Endothelial cell of umbilical vein (primary cell): Measurements from ENCODE around the gene RIMS3. TPM values are rescaled to one million over a fixed set of nuclear protein-coding genes. Genes with fewer than 3 reads are reported as not detected.

Source experiments
- BruUV-seq: library from RNA; stranded (reverse); fragments of 400-500 nt; replicated peaks from 2 replicates; lab custom pipeline; 2021; lab: Mats Ljungman, UMichigan
- CTCF ChIA-PET: fragments of 300-600, 350-600 bp; sonication (Branson Sonifier 250); formaldehyde crosslinking; loops from one replicate; lab custom pipeline; 2021; ENCODE audit warnings: antibody characterized with exemption, inconsistent platforms; lab: Charles Lee
- POLR2A ChIA-PET: fragments of 300-600, 350-600 bp; sonication (Branson Sonifier 250); formaldehyde crosslinking; loops from one replicate; lab custom pipeline; 2021; ENCODE audit warnings: antibody characterized with exemption, inconsistent platforms; lab: Charles Lee
- DNase-seq: peaks from one replicate; pipeline ENCODE4 v3.0.0-alpha.2; 2011; ENCODE audit warnings: low read depth, low spot score
- FAIRE-seq: peaks from 2 replicates; lab custom pipeline; 2011; peaks lifted over from hg19 to GRCh38; lab: Jason Lieb, UNC
- H2AFZ ChIP-seq: 2 replicates; pipeline ENCODE4 v1.6.0; 2012; ENCODE audit warnings: low read depth, low read length, control low read depth, inconsistent platforms
- H3K27ac ChIP-seq: 2 replicates; pipeline ENCODE4 v1.5.1; 2011; ENCODE audit warnings: low read depth, mild to moderate bottlenecking, control low read depth, low read length, moderate library complexity; ENCODE audit not compliant: insufficient read depth
- H3K27me3 ChIP-seq, 2 experiments: 2 replicates each; pipeline versions ENCODE4 v1.6.0 to v1.6.1; 2011; ENCODE audit warnings: low read length in 2 of 2, mixed read lengths in 1 of 2; ENCODE audit not compliant: control insufficient read depth in 2 of 2, insufficient read depth in 2 of 2
- H3K36me3 ChIP-seq, 2 experiments: 2 replicates in 1 of 2; 3 replicates in 1 of 2; pipeline ENCODE4 v1.5.1; 2011; ENCODE audit warnings: low read length in 2 of 2, mild to moderate bottlenecking in 1 of 2, moderate library complexity in 1 of 2; ENCODE audit not compliant: control insufficient read depth in 2 of 2, insufficient read depth in 2 of 2; ENCODE audit errors: extremely low read depth in 1 of 2
- H3K4me1 ChIP-seq: 3 replicates; pipeline ENCODE4 v1.5.1; 2011; ENCODE audit warnings: mild to moderate bottlenecking, low read length; ENCODE audit not compliant: control insufficient read depth, insufficient read depth; ENCODE audit errors: extremely low read depth
- H3K4me2 ChIP-seq: 2 replicates; pipeline ENCODE4 v1.6.1; 2011; ENCODE audit warnings: low read length, control low read depth, mixed read lengths; ENCODE audit not compliant: insufficient read depth
- H3K4me3 ChIP-seq, 3 experiments: fragments of 200-600 bp in 1 of 3; sonication (generic), shearing (Covaris generic) in 1 of 3; replicated peaks in 1 of 3; 2 replicates each; pipeline ENCODE4 v1.5.1; 2011 to 2016; ENCODE audit warnings: control low read depth in 3 of 3, low read length in 3 of 3, mild to moderate bottlenecking in 2 of 3, inconsistent platforms in 1 of 3, low read depth in 1 of 3, moderate library complexity in 1 of 3; ENCODE audit not compliant: insufficient read depth in 1 of 3
- H3K79me2 ChIP-seq: 2 replicates; pipeline ENCODE4 v1.6.0; 2012; ENCODE audit warnings: low read length, inconsistent platforms; ENCODE audit not compliant: control insufficient read depth, insufficient read depth
- H3K9ac ChIP-seq: replicated peaks from 2 replicates; pipeline ENCODE3; 2011; ENCODE audit warnings: low read length, control low read depth; ENCODE audit not compliant: insufficient read depth; ENCODE audit errors: extremely low read depth
- H3K9me1 ChIP-seq: replicated peaks from 3 replicates; pipeline ENCODE4 v1.6.0; 2011; ENCODE audit warnings: mild to moderate bottlenecking, low read length; ENCODE audit not compliant: control insufficient read depth, insufficient read depth; ENCODE audit errors: extremely low read depth
- H3K9me3 ChIP-seq: replicated peaks from 2 replicates; pipeline ENCODE4 v1.5.1; 2012; ENCODE audit warnings: low read length, inconsistent platforms; ENCODE audit not compliant: control insufficient read depth, insufficient read depth
- H4K20me1 ChIP-seq: replicated peaks from 2 replicates; pipeline ENCODE3; 2011; ENCODE audit warnings: mild to moderate bottlenecking, low read length; ENCODE audit not compliant: control insufficient read depth, insufficient read depth; ENCODE audit errors: extremely low read depth
- EZH2 ChIP-seq: IDR thresholded peaks from 2 replicates; pipeline ENCODE4 v1.6.1; 2012; ENCODE audit warnings: borderline replicate concordance, low read depth, mild to moderate bottlenecking, moderate library complexity, low read length, inconsistent platforms; ENCODE audit not compliant: severe bottlenecking
- FOS ChIP-seq: IDR thresholded peaks from 2 replicates; pipeline ENCODE4 v1.6.1; 2011; ENCODE audit warnings: mild to moderate bottlenecking, low read length, moderate library complexity, borderline replicate concordance; ENCODE audit not compliant: insufficient read depth
- GATA2 ChIP-seq: IDR thresholded peaks from 2 replicates; pipeline ENCODE4 v1.7.0; 2011; ENCODE audit warnings: low read depth, mild to moderate bottlenecking, moderate library complexity, mixed read lengths, low read length; ENCODE audit not compliant: insufficient read length, insufficient read depth
- JUN ChIP-seq: IDR thresholded peaks from 2 replicates; pipeline ENCODE4 v1.6.1; 2011; ENCODE audit warnings: borderline replicate concordance, low read depth; ENCODE audit not compliant: insufficient read length, insufficient read depth
- MYC ChIP-seq: IDR thresholded peaks from one replicate; pipeline ENCODE4 v1.6.1; 2011; ENCODE audit warnings: mild to moderate bottlenecking, low read depth, low read length
- POLR2A ChIP-seq: IDR thresholded peaks from 2 replicates; pipeline ENCODE4 v1.6.1; 2012; ENCODE audit warnings: low read depth, mild to moderate bottlenecking, control low read depth, low read length
- POLR2AphosphoS5 ChIP-seq: IDR thresholded peaks from 2 replicates; pipeline ENCODE4 v1.6.1; 2012; ENCODE audit warnings: low read depth, mild to moderate bottlenecking, control low read depth, low read length, moderate library complexity; ENCODE audit not compliant: insufficient read depth
- dilution Hi-C: fragments of 300-500 bp; cut with MboI; formaldehyde crosslinking; loops from one replicate; pipeline ENCODE4 v1.15.0; 2019; ENCODE audit warnings: low sequenced_read_pairs; ENCODE audit not compliant: extremely low pct_ligation_motif_present
- intact Hi-C: fragments of 100-400 bp; cut with micrococcal nuclease; formaldehyde crosslinking; loops from one replicate; pipeline ENCODE4 v1.10.0; 2022
- polyA plus RNA-seq, 4 experiments: library from polyadenylated mRNA; depleted of rRNA in 3 of 4; stranded (reverse) in 3 of 4; unstranded in 1 of 4; fragments of >200 nt; gene quantifications; 2 replicates each; pipeline versions ENCODE4 v1.2.1 to v1.2.3, GENCODE V29; 2011 to 2012; ENCODE audit warnings: missing spikeins in 1 of 4
- total RNA-seq: library from RNA; stranded (reverse); gene quantifications from 2 replicates; pipeline ENCODE4 v1.2.3, GENCODE V29; 2021
- TF ChIP-seq, protein P1 (sequence below), 2 donors: IDR thresholded peaks; 1 replicate in 1 of 2; 2 replicates in 1 of 2; pipeline ENCODE4 v1.5.1; 2011; ENCODE audit warnings: low read length in 2 of 2, mild to moderate bottlenecking in 2 of 2, moderate library complexity in 2 of 2, control low read depth in 1 of 2, inconsistent platforms in 1 of 2, low read depth in 1 of 2; ENCODE audit not compliant: insufficient read depth in 1 of 2; ENCODE audit errors: extremely low read depth in 1 of 2
- TF ChIP-seq, protein P2 (sequence below): IDR thresholded peaks from 2 replicates; pipeline ENCODE4 v1.6.1; 2011; ENCODE audit not compliant: insufficient read depth, insufficient read length

RIMS3 gene
- total and polyA plus RNA-seq, 2 donors (not counting 3 experiments of a cell fraction or from before 2014, with no cell fraction given) = 0.14 to 0.15 TPM

DNA sequence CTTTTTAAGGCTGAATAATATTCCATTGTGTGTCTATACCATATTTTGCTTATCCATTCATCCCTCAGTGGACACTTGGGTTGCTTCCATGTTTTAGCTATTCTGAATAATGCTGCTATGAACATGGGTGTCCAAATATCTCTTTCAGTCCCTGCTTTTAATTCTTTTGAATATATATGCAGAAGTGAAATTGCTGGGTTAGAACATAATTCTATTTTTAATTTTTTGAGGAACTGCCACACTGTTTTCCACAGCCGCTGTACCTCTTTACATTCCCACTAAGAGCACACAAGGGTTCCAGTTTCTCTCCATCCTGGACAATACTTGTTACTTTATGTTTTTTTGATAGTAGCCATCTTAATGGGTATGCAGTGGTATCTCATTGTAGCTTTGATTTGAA, 65.6 kb downstream of the RIMS3 start:
- H3K4me3 ChIP-seq = no peak overlapping the region
- dilution Hi-C loops = no loop called here
- no peaks in the 10 kb centered on the region for H3K27me3 ChIP-seq
- FAIRE-seq = no peak
- no TSS peak for BruUV-seq
- H4K20me1 ChIP-seq = no peaks in the 10 kb centered on the region
- H3K79me2 ChIP-seq = no peaks in the 10 kb centered on the region
- no peaks in the 10 kb centered on the region for H3K36me3 ChIP-seq
- H3K4me1 ChIP-seq = no peaks in the 10 kb centered on the region
- H3K4me2 ChIP-seq = no peak overlapping the region
- H3K27ac ChIP-seq = no peak overlapping the region
- H3K9me3 ChIP-seq = no peaks in the 10 kb centered on the region
- no peak overlapping the region for H3K9ac ChIP-seq
- H3K9me1 ChIP-seq = no peaks in the 10 kb centered on the region
- CTCF ChIA-PET = interaction anchor here (1.1 kb wide), 1 partner anchor 67 kb away, joined by 4 read pairs; no protein-coding TSS in a partner anchor
- no peak overlapping the region for H2AFZ ChIP-seq
- DNase-seq = no peak
- POLR2A ChIA-PET = no interaction called here
- intact Hi-C loops = no loop called here
- TF ChIP-seq, protein P1, sequence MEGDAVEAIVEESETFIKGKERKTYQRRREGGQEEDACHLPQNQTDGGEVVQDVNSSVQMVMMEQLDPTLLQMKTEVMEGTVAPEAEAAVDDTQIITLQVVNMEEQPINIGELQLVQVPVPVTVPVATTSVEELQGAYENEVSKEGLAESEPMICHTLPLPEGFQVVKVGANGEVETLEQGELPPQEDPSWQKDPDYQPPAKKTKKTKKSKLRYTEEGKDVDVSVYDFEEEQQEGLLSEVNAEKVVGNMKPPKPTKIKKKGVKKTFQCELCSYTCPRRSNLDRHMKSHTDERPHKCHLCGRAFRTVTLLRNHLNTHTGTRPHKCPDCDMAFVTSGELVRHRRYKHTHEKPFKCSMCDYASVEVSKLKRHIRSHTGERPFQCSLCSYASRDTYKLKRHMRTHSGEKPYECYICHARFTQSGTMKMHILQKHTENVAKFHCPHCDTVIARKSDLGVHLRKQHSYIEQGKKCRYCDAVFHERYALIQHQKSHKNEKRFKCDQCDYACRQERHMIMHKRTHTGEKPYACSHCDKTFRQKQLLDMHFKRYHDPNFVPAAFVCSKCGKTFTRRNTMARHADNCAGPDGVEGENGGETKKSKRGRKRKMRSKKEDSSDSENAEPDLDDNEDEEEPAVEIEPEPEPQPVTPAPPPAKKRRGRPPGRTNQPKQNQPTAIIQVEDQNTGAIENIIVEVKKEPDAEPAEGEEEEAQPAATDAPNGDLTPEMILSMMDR (IDR thresholded peaks at IDR 0.05; ENCODE audit: extremely low read depth in 1 of 2, insufficient read depth in 1 of 2, low read depth in 1 of 2, low read length in 2 of 2) = no peak
- TF ChIP-seq MYC (no peak), GATA2 (no peak), POLR2A (no peak), EZH2 (no peak), JUN (no peak), POLR2AphosphoS5 (no peak), FOS (no peak)
- TF ChIP-seq, protein P2, sequence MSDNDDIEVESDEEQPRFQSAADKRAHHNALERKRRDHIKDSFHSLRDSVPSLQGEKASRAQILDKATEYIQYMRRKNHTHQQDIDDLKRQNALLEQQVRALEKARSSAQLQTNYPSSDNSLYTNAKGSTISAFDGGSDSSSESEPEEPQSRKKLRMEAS = no peak
